ENCODE results near the gene NUP54. TPM values are rescaled to one million over a fixed set of nuclear protein-coding genes. Genes with fewer than 3 reads are reported as not detected.
A peak's percentile ranks its signal among the peaks of the same experiment; 100 is the strongest.

NUP54 gene
- total RNA-seq, 1 donor from 2014 or later = 78.8 TPM

DNA sequence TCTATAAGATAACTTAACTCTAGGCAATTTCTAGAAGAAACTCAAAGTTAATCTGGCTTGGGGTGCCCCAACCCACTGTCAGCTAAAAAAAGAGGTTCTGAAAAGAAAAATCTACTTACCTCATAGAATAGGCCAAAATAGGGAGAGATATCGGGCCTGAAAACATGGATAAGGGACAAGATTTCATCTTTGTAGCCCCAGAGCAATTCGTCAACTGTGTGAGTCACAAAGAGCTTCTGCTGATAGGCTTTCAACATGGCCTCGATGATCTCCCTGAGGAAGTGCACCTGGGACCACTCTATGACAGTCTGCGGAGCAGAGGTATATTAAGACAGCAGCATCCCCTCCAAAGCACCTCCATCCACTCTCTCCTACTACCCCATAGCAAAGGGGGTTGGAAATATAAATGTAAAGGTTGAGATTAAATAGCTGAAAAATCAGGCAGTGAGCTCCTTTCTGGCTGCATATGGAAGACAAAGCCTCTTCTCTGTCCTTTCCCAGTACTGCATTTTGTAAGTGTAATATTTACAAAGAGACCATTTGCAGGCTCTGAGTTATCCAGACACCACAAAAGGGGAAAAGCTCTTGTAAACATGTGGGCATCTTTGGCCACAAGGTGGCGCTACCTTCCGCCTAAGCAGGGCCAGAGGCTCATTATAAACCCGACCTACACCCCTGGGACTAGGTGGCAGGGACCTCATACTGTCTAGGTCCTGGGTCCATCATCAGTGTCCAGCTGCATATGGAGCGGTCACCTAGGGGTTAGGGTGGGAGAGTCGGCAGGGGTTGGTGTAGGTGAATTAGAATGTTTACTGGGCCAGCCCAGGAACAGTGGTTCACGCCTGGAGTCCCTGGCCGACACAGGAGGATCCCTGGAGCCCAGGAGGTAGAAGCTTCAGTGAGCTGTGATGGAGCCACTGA lies 31.5 kb upstream of the NUP54 start:
- peaks cover 5 to 27% (median 11%) of the 10 kb centered on the region in 3 donors for H3K4me1 ChIP-seq (ENCODE audit: control insufficient read depth in 3 of 3, insufficient read depth in 3 of 3, low read length in 3 of 3)
- H3K9ac ChIP-seq (ENCODE audit: low read depth in 1 of 3, low read length in 3 of 3) = no peak overlapping the region
- H3K27me3 ChIP-seq (ENCODE audit: control insufficient read depth in 3 of 3, insufficient read depth in 3 of 3, low read length in 3 of 3) = no peaks in the 10 kb centered on the region
- no peaks in the 10 kb centered on the region for H3K9me3 ChIP-seq (ENCODE audit: control insufficient read depth in 3 of 3, low read length in 3 of 3)
- peak overlapping the region; percentile 18 for H3K27ac ChIP-seq (ENCODE audit: low read depth, low read length)
- no peak overlapping the region for H3K4me3 ChIP-seq (ENCODE audit: low read length in 3 of 3)
- H3K36me3 ChIP-seq (ENCODE audit: control insufficient read depth in 3 of 3, insufficient read depth in 3 of 3, low read length in 3 of 3) = peaks cover 3 to 23% (median 22%) of the 10 kb centered on the region in 3 donors

DNA sequence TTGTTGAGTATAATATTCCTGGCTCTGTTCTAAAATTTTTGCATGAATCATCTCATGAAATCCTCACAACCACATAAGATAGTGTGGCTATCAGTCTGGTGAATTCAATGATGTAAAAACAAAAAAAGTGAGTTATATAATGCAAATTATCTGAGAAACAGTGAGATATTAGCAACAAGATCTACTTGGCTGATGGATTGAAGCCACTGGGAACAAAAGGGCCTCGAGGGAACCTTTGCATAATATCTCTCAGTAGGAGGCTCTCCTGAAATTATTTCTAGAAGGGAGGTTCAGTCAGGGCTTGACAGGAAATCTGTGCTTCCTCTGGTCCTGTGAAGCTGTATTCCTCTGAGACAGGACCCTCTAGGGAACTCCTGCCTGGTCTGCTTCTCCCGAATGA lies 30.1 kb upstream of the NUP54 start:
- Histone ChIP-seq H3K4me3 (ENCODE audit: low read length in 3 of 3) (no peak overlapping the region), H3K36me3 (ENCODE audit: control insufficient read depth in 3 of 3, insufficient read depth in 3 of 3, low read length in 3 of 3) (peaks cover 11 to 35% (median 33%) of the 10 kb centered on the region in 3 donors), H3K27ac (ENCODE audit: low read depth, low read length) (peak overlapping the region; percentile 18), H3K9ac (ENCODE audit: low read depth in 1 of 3, low read length in 3 of 3) (peak overlapping the region in 1 of 3 donors; percentile 9), H3K9me3 (ENCODE audit: control insufficient read depth in 3 of 3, low read length in 3 of 3) (no peaks in the 10 kb centered on the region), H3K4me1 (ENCODE audit: control insufficient read depth in 3 of 3, insufficient read depth in 3 of 3, low read length in 3 of 3) (peaks cover 5 to 15% (median 9%) of the 10 kb centered on the region in 3 donors), H3K27me3 (ENCODE audit: control insufficient read depth in 3 of 3, insufficient read depth in 3 of 3, low read length in 3 of 3) (no peaks in the 10 kb centered on the region)

GRCh38 chr4:76177709-76178108 lies 29.5 kb upstream of the NUP54 start:
- Histone ChIP-seq H3K4me1 (ENCODE audit: control insufficient read depth in 3 of 3, insufficient read depth in 3 of 3, low read length in 3 of 3) (peaks cover 5 to 14% (median 9%) of the 10 kb centered on the region in 3 donors), H3K9ac (ENCODE audit: low read depth in 1 of 3, low read length in 3 of 3) (peak overlapping the region in 1 of 3 donors; percentile 9), H3K4me3 (ENCODE audit: low read length in 3 of 3) (no peak overlapping the region), H3K9me3 (ENCODE audit: control insufficient read depth in 3 of 3, low read length in 3 of 3) (no peaks in the 10 kb centered on the region), H3K36me3 (ENCODE audit: control insufficient read depth in 3 of 3, insufficient read depth in 3 of 3, low read length in 3 of 3) (peaks cover 11 to 41% (median 37%) of the 10 kb centered on the region in 3 donors), H3K27me3 (ENCODE audit: control insufficient read depth in 3 of 3, insufficient read depth in 3 of 3, low read length in 3 of 3) (no peaks in the 10 kb centered on the region), H3K27ac (ENCODE audit: low read depth, low read length) (no peak overlapping the region)

- no peak overlapping the region for H3K27ac ChIP-seq (ENCODE audit: low read depth, low read length)
- no peak overlapping the region for H3K4me3 ChIP-seq (ENCODE audit: low read length in 3 of 3)
- H3K27me3 ChIP-seq (ENCODE audit: control insufficient read depth in 3 of 3, insufficient read depth in 3 of 3, low read length in 3 of 3) = no peaks in the 10 kb centered on the region
- no peaks in the 10 kb centered on the region for H3K9me3 ChIP-seq (ENCODE audit: control insufficient read depth in 3 of 3, low read length in 3 of 3)
- H3K9ac ChIP-seq (ENCODE audit: low read depth in 1 of 3, low read length in 3 of 3) = no peak overlapping the region
- H3K36me3 ChIP-seq (ENCODE audit: control insufficient read depth in 3 of 3, insufficient read depth in 3 of 3, low read length in 3 of 3) = peaks cover 11 to 53% (median 52%) of the 10 kb centered on the region in 3 donors
- H3K4me1 ChIP-seq (ENCODE audit: control insufficient read depth in 3 of 3, insufficient read depth in 3 of 3, low read length in 3 of 3) = peaks cover 5 to 14% (median 9%) of the 10 kb centered on the region in 3 donors
These were observed 27.1 kb upstream of the NUP54 start for GRCh38 chr4:76175336-76175735.

DNA sequence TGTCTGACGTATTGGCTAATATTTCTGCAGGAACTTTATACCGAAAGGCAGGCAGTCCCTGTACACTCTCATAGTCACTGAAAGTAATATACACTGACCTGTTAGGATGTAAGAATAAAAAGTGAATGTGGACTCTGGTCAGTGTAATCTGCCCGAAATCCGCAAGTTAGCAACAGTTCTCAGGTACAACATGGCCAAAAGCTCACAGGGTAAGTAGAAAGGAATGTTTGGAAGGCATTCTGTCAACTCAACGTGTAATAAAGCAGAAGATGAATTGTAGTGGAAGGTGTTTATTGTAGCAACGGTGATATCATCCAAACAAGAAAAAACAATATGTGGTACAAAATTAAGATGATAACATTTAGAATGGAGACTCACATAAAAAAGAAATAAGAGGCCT lies 26.0 kb upstream of the NUP54 start:
- Histone ChIP-seq H3K9me3 (ENCODE audit: control insufficient read depth in 3 of 3, low read length in 3 of 3) (no peaks in the 10 kb centered on the region), H3K36me3 (ENCODE audit: control insufficient read depth in 3 of 3, insufficient read depth in 3 of 3, low read length in 3 of 3) (peaks cover 15 to 59% (median 54%) of the 10 kb centered on the region in 3 donors), H3K27ac (ENCODE audit: low read depth, low read length) (no peak overlapping the region), H3K27me3 (ENCODE audit: control insufficient read depth in 3 of 3, insufficient read depth in 3 of 3, low read length in 3 of 3) (no peaks in the 10 kb centered on the region), H3K4me1 (ENCODE audit: control insufficient read depth in 3 of 3, insufficient read depth in 3 of 3, low read length in 3 of 3) (peaks cover 3 to 7% (median 6%) of the 10 kb centered on the region in 3 donors), H3K9ac (ENCODE audit: low read depth in 1 of 3, low read length in 3 of 3) (no peak overlapping the region), H3K4me3 (ENCODE audit: low read length in 3 of 3) (no peak overlapping the region)

DNA sequence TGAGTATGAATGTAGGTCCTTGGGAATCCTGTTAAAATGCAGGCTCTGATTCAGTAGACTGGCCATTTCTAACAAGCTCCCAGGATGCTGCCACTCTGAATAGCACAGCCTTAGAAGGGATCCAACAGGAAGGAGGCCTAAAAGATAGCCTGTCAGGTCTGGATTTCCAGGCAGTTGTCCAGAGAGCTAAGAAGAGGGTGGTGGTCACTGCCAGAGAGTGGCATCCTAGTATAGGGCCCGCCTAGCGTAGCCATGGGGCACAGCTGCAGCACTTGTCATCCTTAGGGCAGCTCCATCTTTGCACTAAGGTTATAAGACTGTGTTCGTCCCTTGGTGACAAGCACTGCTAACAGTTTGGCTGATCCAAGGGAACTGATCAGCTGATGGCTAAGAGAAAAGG lies 20.5 kb upstream of the NUP54 start:
- Histone ChIP-seq H3K27ac (ENCODE audit: low read depth, low read length) (no peak overlapping the region), H3K4me1 (ENCODE audit: control insufficient read depth in 3 of 3, insufficient read depth in 3 of 3, low read length in 3 of 3) (no peaks in the 10 kb centered on the region), H3K36me3 (ENCODE audit: control insufficient read depth in 3 of 3, insufficient read depth in 3 of 3, low read length in 3 of 3) (peaks cover 25 to 69% (median 68%) of the 10 kb centered on the region in 3 donors), H3K27me3 (ENCODE audit: control insufficient read depth in 3 of 3, insufficient read depth in 3 of 3, low read length in 3 of 3) (no peaks in the 10 kb centered on the region), H3K4me3 (ENCODE audit: low read length in 3 of 3) (no peak overlapping the region), H3K9me3 (ENCODE audit: control insufficient read depth in 3 of 3, low read length in 3 of 3) (no peaks in the 10 kb centered on the region), H3K9ac (ENCODE audit: low read depth in 1 of 3, low read length in 3 of 3) (no peak overlapping the region)

GRCh38 chr4:76166480-76166879 lies 18.3 kb upstream of the NUP54 start:
- Histone ChIP-seq H3K9me3 (ENCODE audit: control insufficient read depth in 3 of 3, low read length in 3 of 3) (no peaks in the 10 kb centered on the region), H3K36me3 (ENCODE audit: control insufficient read depth in 3 of 3, insufficient read depth in 3 of 3, low read length in 3 of 3) (peaks cover 33 to 75% (median 74%) of the 10 kb centered on the region in 3 donors), H3K27me3 (ENCODE audit: control insufficient read depth in 3 of 3, insufficient read depth in 3 of 3, low read length in 3 of 3) (no peaks in the 10 kb centered on the region)

DNA sequence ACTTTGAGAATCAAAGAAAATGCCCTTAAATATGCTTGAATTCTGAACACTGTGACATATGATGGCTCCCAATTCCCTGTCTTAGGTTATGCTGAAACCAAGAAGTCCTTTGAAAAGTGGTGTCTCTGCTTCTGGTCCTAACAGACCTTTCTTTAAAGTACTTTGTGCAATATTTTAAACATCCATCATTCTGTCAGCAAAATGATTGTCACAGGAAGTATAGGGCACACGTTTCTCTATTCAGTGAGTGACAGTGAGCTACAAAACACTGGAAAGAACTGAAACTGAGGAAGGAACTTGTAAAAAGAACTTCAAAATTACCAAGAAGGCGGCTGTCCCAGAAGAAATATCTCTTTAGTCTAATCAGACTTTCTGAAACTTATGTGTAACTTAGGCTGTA lies 12.2 kb upstream of the NUP54 start:
- Histone ChIP-seq H3K27me3 (ENCODE audit: control insufficient read depth in 3 of 3, insufficient read depth in 3 of 3, low read length in 3 of 3) (no peaks in the 10 kb centered on the region), H3K36me3 (ENCODE audit: control insufficient read depth in 3 of 3, insufficient read depth in 3 of 3, low read length in 3 of 3) (peaks cover 10 to 52% (median 47%) of the 10 kb centered on the region in 3 donors), H3K4me3 (ENCODE audit: low read length in 3 of 3) (no peak overlapping the region)

More at GRCh38 chr4:76166480-76166879, 18.3 kb upstream of the NUP54 start:
- no peaks in the 10 kb centered on the region for H3K4me1 ChIP-seq (ENCODE audit: control insufficient read depth in 3 of 3, insufficient read depth in 3 of 3, low read length in 3 of 3)
- no peak overlapping the region for H3K9ac ChIP-seq (ENCODE audit: low read depth in 1 of 3, low read length in 3 of 3)
- no peak overlapping the region for H3K4me3 ChIP-seq (ENCODE audit: low read length in 3 of 3)
- no peak overlapping the region for H3K27ac ChIP-seq (ENCODE audit: low read depth, low read length)

GRCh38 chr4:76156635-76157034 lies 8.4 kb upstream of the NUP54 start:
- H3K27ac ChIP-seq (ENCODE audit: low read depth, low read length) = no peak overlapping the region
- H3K4me3 ChIP-seq (ENCODE audit: low read length in 3 of 3) = no peak overlapping the region
- peaks cover 0 to 5% (median 0%) of the 10 kb centered on the region in 3 donors for H3K4me1 ChIP-seq (ENCODE audit: control insufficient read depth in 3 of 3, insufficient read depth in 3 of 3, low read length in 3 of 3)
- H3K9me3 ChIP-seq (ENCODE audit: control insufficient read depth in 3 of 3, low read length in 3 of 3) = no peaks in the 10 kb centered on the region
- no peaks in the 10 kb centered on the region for H3K27me3 ChIP-seq (ENCODE audit: control insufficient read depth in 3 of 3, insufficient read depth in 3 of 3, low read length in 3 of 3)
- H3K36me3 ChIP-seq (ENCODE audit: control insufficient read depth in 3 of 3, insufficient read depth in 3 of 3, low read length in 3 of 3) = peaks cover 2 to 25% (median 23%) of the 10 kb centered on the region in 3 donors
- no peak overlapping the region for H3K9ac ChIP-seq (ENCODE audit: low read depth in 1 of 3, low read length in 3 of 3)

More for the DNA sequence above, 12.2 kb upstream of the NUP54 start:
- peaks cover 0 to 5% (median 0%) of the 10 kb centered on the region in 3 donors for H3K4me1 ChIP-seq (ENCODE audit: control insufficient read depth in 3 of 3, insufficient read depth in 3 of 3, low read length in 3 of 3)
- no peak overlapping the region for H3K9ac ChIP-seq (ENCODE audit: low read depth in 1 of 3, low read length in 3 of 3)
- H3K27ac ChIP-seq (ENCODE audit: low read depth, low read length) = no peak overlapping the region
- H3K9me3 ChIP-seq (ENCODE audit: control insufficient read depth in 3 of 3, low read length in 3 of 3) = no peaks in the 10 kb centered on the region

DNA sequence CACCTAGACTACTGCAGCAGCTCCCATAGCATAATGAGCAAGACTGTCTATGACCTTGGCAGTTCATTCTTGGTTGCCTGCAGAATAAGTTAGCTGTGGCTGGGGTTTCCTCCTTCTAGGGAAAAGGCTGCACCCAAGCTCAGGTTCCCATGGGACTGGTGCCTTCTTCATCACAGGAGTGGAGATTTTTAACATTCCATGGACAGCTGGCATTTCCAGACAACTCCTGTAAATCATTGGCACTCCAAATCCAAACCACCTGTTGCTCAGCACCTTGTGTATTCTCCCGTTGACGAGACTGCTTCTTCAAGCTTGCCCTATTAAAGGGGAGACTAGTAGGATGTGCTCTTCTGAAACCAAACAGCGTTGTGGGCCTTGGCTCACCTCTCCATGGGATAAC lies 7.8 kb upstream of the NUP54 start:
- Histone ChIP-seq H3K4me1 (ENCODE audit: control insufficient read depth in 3 of 3, insufficient read depth in 3 of 3, low read length in 3 of 3) (peaks cover 0 to 5% (median 0%) of the 10 kb centered on the region in 3 donors), H3K4me3 (ENCODE audit: low read length in 3 of 3) (no peak overlapping the region), H3K27ac (ENCODE audit: low read depth, low read length) (no peak overlapping the region), H3K9me3 (ENCODE audit: control insufficient read depth in 3 of 3, low read length in 3 of 3) (no peaks in the 10 kb centered on the region), H3K27me3 (ENCODE audit: control insufficient read depth in 3 of 3, insufficient read depth in 3 of 3, low read length in 3 of 3) (no peaks in the 10 kb centered on the region), H3K36me3 (ENCODE audit: control insufficient read depth in 3 of 3, insufficient read depth in 3 of 3, low read length in 3 of 3) (peaks cover 0 to 19% (median 17%) of the 10 kb centered on the region in 3 donors), H3K9ac (ENCODE audit: low read depth in 1 of 3, low read length in 3 of 3) (no peak overlapping the region)

Measured in skeletal muscle tissue (tissue), 4 donors.